SK-N-SH treated with all-trans-retinoic acid at 6 μM for 48 hours (cell line): ENCODE results near the gene TMEM269.

Experiments
- ATAC-seq: fragments of 200-7000 bp; cut with Tn5 transposase; 3 replicates; pipeline ENCODE4 v1.9.1; 2020; ENCODE audit warnings: mild to moderate bottlenecking, moderate library complexity
- ARNTL ChIP-seq: fragments of 450-650 bp; formaldehyde crosslinking; IDR thresholded peaks from 2 replicates; pipeline ENCODE4 v1.5.0; 2020; ENCODE audit warnings: low read depth, mild to moderate bottlenecking, moderate library complexity, borderline replicate concordance
- BACH2 ChIP-seq: fragments of 250-450 bp; sonication (Bioruptor Pico); IDR thresholded peaks from 2 replicates; pipeline ENCODE4 v1.9.0; 2021; ENCODE audit warnings: mild to moderate bottlenecking, borderline replicate concordance
- CSDC2 ChIP-seq: fragments of 250-450 bp; sonication (Bioruptor Pico); IDR thresholded peaks from 2 replicates; pipeline ENCODE4 v1.5.0; 2020; ENCODE audit warnings: mild to moderate bottlenecking, moderate library complexity
- CSRNP3 ChIP-seq: fragments of 250-450 bp; sonication (Bioruptor Pico); IDR thresholded peaks from 2 replicates; pipeline ENCODE4 v1.5.1; 2021; ENCODE audit warnings: mild to moderate bottlenecking, moderate library complexity
- ESRRG ChIP-seq: fragments of 250-450 bp; sonication (Bioruptor Pico); IDR thresholded peaks from 2 replicates; pipeline ENCODE4 v1.6.1; 2021; ENCODE audit warnings: mild to moderate bottlenecking
- GLIS3 ChIP-seq: fragments of 250-450 bp; sonication (Bioruptor Pico); IDR thresholded peaks from 2 replicates; pipeline ENCODE4 v1.5.0; 2020; ENCODE audit warnings: mild to moderate bottlenecking, moderate library complexity
- ISL1 ChIP-seq: fragments of 250-450 bp; sonication (Bioruptor Pico); IDR thresholded peaks from 2 replicates; pipeline ENCODE4 v2.1.2; 2022; ENCODE audit warnings: mild to moderate bottlenecking, moderate library complexity
- OSR1 ChIP-seq: fragments of 250-450 bp; sonication (Bioruptor Pico); IDR thresholded peaks from 2 replicates; pipeline ENCODE4 v1.8.0; 2022; ENCODE audit warnings: moderate library complexity, mild to moderate bottlenecking, inconsistent platforms
- PATZ1 ChIP-seq: fragments of 250-450 bp; sonication (Bioruptor Pico); IDR thresholded peaks from 2 replicates; pipeline ENCODE4 v1.8.0; 2020; ENCODE audit warnings: mild to moderate bottlenecking, moderate library complexity, borderline replicate concordance
- POU6F1 ChIP-seq: fragments of 250-450 bp; sonication (Bioruptor Pico); IDR thresholded peaks from 2 replicates; pipeline ENCODE4 v1.8.0; 2021; ENCODE audit warnings: low read depth, mild to moderate bottlenecking, moderate library complexity, borderline replicate concordance
- PPARA ChIP-seq: fragments of 250-450 bp; sonication (Bioruptor Pico); IDR thresholded peaks from 2 replicates; pipeline ENCODE4 v1.5.0; 2020; ENCODE audit warnings: mild to moderate bottlenecking, borderline replicate concordance
- SNAI2 ChIP-seq: fragments of 250-450 bp; sonication (Bioruptor Pico); IDR thresholded peaks from 2 replicates; pipeline ENCODE4 v1.5.0; 2020; ENCODE audit warnings: mild to moderate bottlenecking, moderate library complexity
- TCF4 ChIP-seq: fragments of 250-450 bp; sonication (Bioruptor Pico); IDR thresholded peaks from 2 replicates; pipeline ENCODE4 v1.8.0; 2021; ENCODE audit warnings: mild to moderate bottlenecking, moderate library complexity, borderline replicate concordance
- TOX ChIP-seq: fragments of 250-450 bp; sonication (Bioruptor Pico); IDR thresholded peaks from 2 replicates; pipeline ENCODE4 v1.8.0; 2021; ENCODE audit warnings: mild to moderate bottlenecking, moderate library complexity, borderline replicate concordance
- TSHZ2 ChIP-seq: fragments of 250-450 bp; sonication (Bioruptor Pico); IDR thresholded peaks from 2 replicates; pipeline ENCODE4 v1.5.0; 2020; ENCODE audit warnings: mild to moderate bottlenecking, moderate library complexity
- ZC3H10 ChIP-seq: fragments of 250-450 bp; sonication (Bioruptor Pico); IDR thresholded peaks from 2 replicates; pipeline ENCODE4 v1.5.1; 2021; ENCODE audit warnings: mild to moderate bottlenecking, moderate library complexity
- ZFP3 ChIP-seq: fragments of 250-450 bp; sonication (Bioruptor Pico); IDR thresholded peaks from 2 replicates; pipeline ENCODE4 v1.5.0; 2020; ENCODE audit warnings: mild to moderate bottlenecking, moderate library complexity
- ZFP30 ChIP-seq: fragments of 450-650 bp; formaldehyde crosslinking; IDR thresholded peaks from 2 replicates; pipeline ENCODE4 v1.5.0; 2022; ENCODE audit warnings: mild to moderate bottlenecking, moderate library complexity
- ZNF70 ChIP-seq: fragments of 450-650 bp; formaldehyde crosslinking; IDR thresholded peaks from 2 replicates; pipeline ENCODE4 v1.5.0; 2020; ENCODE audit warnings: mild to moderate bottlenecking, moderate library complexity
- ZNF8 ChIP-seq: fragments of 450-650 bp; formaldehyde crosslinking; IDR thresholded peaks from 2 replicates; pipeline ENCODE4 v1.5.0; 2020; ENCODE audit warnings: mild to moderate bottlenecking, moderate library complexity
- TF ChIP-seq, protein P1 (sequence below): fragments of 250-450 bp; sonication (Bioruptor Pico); IDR thresholded peaks from 2 replicates; pipeline ENCODE4 v1.5.1; 2020; ENCODE audit warnings: low read depth, mild to moderate bottlenecking, moderate library complexity

The TMEM269 gene

GRCh38 chr1:42768172-42768571 lies 16.6 kb upstream of the TMEM269 start (continued):
- TF ChIP-seq, protein P1, sequence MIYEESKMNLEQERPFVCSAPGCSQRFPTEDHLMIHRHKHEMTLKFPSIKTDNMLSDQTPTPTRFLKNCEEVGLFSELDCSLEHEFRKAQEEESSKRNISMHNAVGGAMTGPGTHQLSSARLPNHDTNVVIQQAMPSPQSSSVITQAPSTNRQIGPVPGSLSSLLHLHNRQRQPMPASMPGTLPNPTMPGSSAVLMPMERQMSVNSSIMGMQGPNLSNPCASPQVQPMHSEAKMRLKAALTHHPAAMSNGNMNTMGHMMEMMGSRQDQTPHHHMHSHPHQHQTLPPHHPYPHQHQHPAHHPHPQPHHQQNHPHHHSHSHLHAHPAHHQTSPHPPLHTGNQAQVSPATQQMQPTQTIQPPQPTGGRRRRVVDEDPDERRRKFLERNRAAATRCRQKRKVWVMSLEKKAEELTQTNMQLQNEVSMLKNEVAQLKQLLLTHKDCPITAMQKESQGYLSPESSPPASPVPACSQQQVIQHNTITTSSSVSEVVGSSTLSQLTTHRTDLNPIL (CRISPR knock-in tag), result no peak
- no peak for TF ChIP-seq TSHZ2 (CRISPR knock-in tag)
- no peak for TF ChIP-seq CSRNP3 (CRISPR knock-in tag)
- no peak for TF ChIP-seq TOX (CRISPR knock-in tag)
- no peak for TF ChIP-seq ISL1 (CRISPR knock-in tag)
- no peak for TF ChIP-seq TCF4 (CRISPR knock-in tag)
- no peak for TF ChIP-seq ZC3H10 (CRISPR knock-in tag)
- TF ChIP-seq ARNTL, result no peak
- TF ChIP-seq BACH2, result no peak

DNA sequence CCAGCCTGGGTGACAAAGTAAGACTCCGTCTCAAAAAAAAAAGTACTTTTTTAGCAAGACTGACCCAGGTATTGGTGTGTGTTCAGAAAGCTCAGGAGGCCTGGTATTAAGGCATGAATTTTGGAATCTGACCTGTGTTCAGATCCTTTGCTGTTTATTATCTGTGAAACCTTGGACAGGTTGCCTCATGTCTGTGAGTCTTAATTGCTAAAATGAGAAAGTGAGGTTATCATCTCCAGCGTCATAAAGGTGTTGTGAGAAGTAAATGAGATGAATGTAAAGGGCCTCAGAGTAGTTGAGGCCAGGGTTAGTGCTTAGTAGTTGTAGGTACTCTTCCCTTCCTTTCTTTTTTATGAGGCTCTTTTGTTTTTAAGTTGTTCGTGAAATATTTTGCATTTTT lies 15.0 kb upstream of the TMEM269 start:
- TF ChIP-seq TOX (CRISPR knock-in tag), result no peak
- TF ChIP-seq ZNF70, result no peak
- TF ChIP-seq GLIS3, result no peak
- no peak for TF ChIP-seq OSR1 (CRISPR knock-in tag)
- no peak for TF ChIP-seq TSHZ2 (CRISPR knock-in tag)
- no peak for TF ChIP-seq ESRRG

GRCh38 chr1:42773420-42773819 lies 11.4 kb upstream of the TMEM269 start:
- no peak for TF ChIP-seq ZFP3 (CRISPR knock-in tag)
- TF ChIP-seq TCF4 (CRISPR knock-in tag), result no peak
- ATAC-seq, result no peak

More for the DNA sequence above, 15.0 kb upstream of the TMEM269 start:
- ATAC-seq, result no peak

GRCh38 chr1:42774928-42775526 lies 9.8 kb upstream of the TMEM269 start:
- no peak for ATAC-seq
- TF ChIP-seq ZFP30 (CRISPR knock-in tag), result no peak
- no peak for TF ChIP-seq GLIS3
- no peak for TF ChIP-seq ESRRG
- no peak for TF ChIP-seq TSHZ2 (CRISPR knock-in tag)
- TF ChIP-seq OSR1 (CRISPR knock-in tag), result no peak
- no peak for TF ChIP-seq PATZ1 (CRISPR knock-in tag)
- no peak for TF ChIP-seq ZNF8
- no peak for TF ChIP-seq TCF4 (CRISPR knock-in tag)
- TF ChIP-seq POU6F1 (CRISPR knock-in tag), result no peak
- no peak for TF ChIP-seq SNAI2 (CRISPR knock-in tag)
- no peak for TF ChIP-seq ZFP3 (CRISPR knock-in tag)
- no peak for TF ChIP-seq ZNF70
- no peak for TF ChIP-seq TOX (CRISPR knock-in tag)
- TF ChIP-seq CSDC2 (CRISPR knock-in tag), result no peak
- no peak for TF ChIP-seq PPARA (CRISPR knock-in tag)
- TF ChIP-seq ISL1 (CRISPR knock-in tag), result no peak
